ENCODE data around the gene SP140.
"Not testable (repeated sequence)": the region's sequence is repeated elsewhere in the genome, so short reads cannot be mapped to it uniquely, and the experiment has no call there.

SP140 gene

GRCh38 chr2:230217424-230217823, 8.1 kb upstream of the SP140 start:
- DNase-seq = no peak
- TF ChIP-seq POLR2A (IDR thresholded peaks at IDR 0.05; ENCODE audit: low read length) (no peak), GATA1 (IDR thresholded peaks at IDR 0.05; ENCODE audit: low read depth, low read length) (no peak)

- no peak for TF ChIP-seq GATA1 (IDR thresholded peaks at IDR 0.05; ENCODE audit: low read depth, low read length)
- TF ChIP-seq POLR2A (IDR thresholded peaks at IDR 0.05; ENCODE audit: low read length) = no peak
- DNase-seq = no peak
These were observed 7.1 kb upstream of the SP140 start for GRCh38 chr2:230218421-230218820.

GRCh38 chr2:230219419-230220331, 5.9 kb upstream of the SP140 start, which contains the start of gene SP110:
TSS of gene SP110 (minus strand) at chr2:230219984. CDS start at chr2:230216927, 3,057 bp downstream.
- TF ChIP-seq GATA1 (IDR thresholded peaks at IDR 0.05; ENCODE audit: low read depth, low read length) (no peak), POLR2A (IDR thresholded peaks at IDR 0.05; ENCODE audit: low read length) (peak; percentile 78)
- peak; percentile 85 to 88 for DNase-seq

GRCh38 chr2:230220347-230220969, 5.1 kb upstream of the SP140 start:
- DNase-seq = peak in 1 of 2 experiments; percentile 35
- TF ChIP-seq GATA1 (IDR thresholded peaks at IDR 0.05; ENCODE audit: low read depth, low read length) (no peak), POLR2A (IDR thresholded peaks at IDR 0.05; ENCODE audit: low read length) (no peak)

GRCh38 chr2:230221493-230221892, 4.0 kb upstream of the SP140 start:
- no peak for DNase-seq
- TF ChIP-seq POLR2A (IDR thresholded peaks at IDR 0.05; ENCODE audit: low read length) = no peak
- no peak for TF ChIP-seq GATA1 (IDR thresholded peaks at IDR 0.05; ENCODE audit: low read depth, low read length)

- not testable (repeated sequence) for DNase-seq
These were observed 2.7 kb upstream of the SP140 start for GRCh38 chr2:230222829-230223228.

GRCh38 chr2:230224458-230224857, 1.1 kb upstream of the SP140 start:
- DNase-seq = no peak
- TF ChIP-seq GATA1 (IDR thresholded peaks at IDR 0.05; ENCODE audit: low read depth, low read length) (no peak), POLR2A (IDR thresholded peaks at IDR 0.05; ENCODE audit: low read length) (no peak)

GRCh38 chr2:230226051-230226551, 565 bp downstream of the SP140 start:
- DNase-seq = no peak
- TF ChIP-seq POLR2A (IDR thresholded peaks at IDR 0.05; ENCODE audit: low read length) = no peak
- no peak for TF ChIP-seq GATA1 (IDR thresholded peaks at IDR 0.05; ENCODE audit: low read depth, low read length)

- TF ChIP-seq POLR2A (IDR thresholded peaks at IDR 0.05; ENCODE audit: low read length) (no peak), GATA1 (IDR thresholded peaks at IDR 0.05; ENCODE audit: low read depth, low read length) (no peak)
- DNase-seq = no peak
These were observed 1.7 kb downstream of the SP140 start for GRCh38 chr2:230227216-230227615.

GRCh38 chr2:230230087-230230486, 4.6 kb downstream of the SP140 start:
- DNase-seq = no peak
- TF ChIP-seq POLR2A (IDR thresholded peaks at IDR 0.05; ENCODE audit: low read length) = no peak
- no peak for TF ChIP-seq GATA1 (IDR thresholded peaks at IDR 0.05; ENCODE audit: low read depth, low read length)

GRCh38 chr2:230230496-230231200, 5.1 kb downstream of the SP140 start:
- DNase-seq = no peak
- no peak for TF ChIP-seq GATA1 (IDR thresholded peaks at IDR 0.05; ENCODE audit: low read depth, low read length)
- TF ChIP-seq POLR2A (IDR thresholded peaks at IDR 0.05; ENCODE audit: low read length) = no peak

- no peak for TF ChIP-seq POLR2A (IDR thresholded peaks at IDR 0.05; ENCODE audit: low read length)
- no peak for DNase-seq
These were observed 5.7 kb downstream of the SP140 start for GRCh38 chr2:230231251-230231650.

- DNase-seq = no peak
- no peak for TF ChIP-seq POLR2A (IDR thresholded peaks at IDR 0.05; ENCODE audit: low read length)
- TF ChIP-seq GATA1 (IDR thresholded peaks at IDR 0.05; ENCODE audit: low read depth, low read length) = no peak
These were observed 8.7 kb downstream of the SP140 start for GRCh38 chr2:230234122-230234722.

GRCh38 chr2:230234845-230235244, 9.3 kb downstream of the SP140 start:
- TF ChIP-seq POLR2A (IDR thresholded peaks at IDR 0.05; ENCODE audit: low read length) (no peak), GATA1 (IDR thresholded peaks at IDR 0.05; ENCODE audit: low read depth, low read length) (no peak)
- DNase-seq = no peak

Data from erythroblast (primary cell).